ENCODE data around the gene ZNF710.

DNA sequence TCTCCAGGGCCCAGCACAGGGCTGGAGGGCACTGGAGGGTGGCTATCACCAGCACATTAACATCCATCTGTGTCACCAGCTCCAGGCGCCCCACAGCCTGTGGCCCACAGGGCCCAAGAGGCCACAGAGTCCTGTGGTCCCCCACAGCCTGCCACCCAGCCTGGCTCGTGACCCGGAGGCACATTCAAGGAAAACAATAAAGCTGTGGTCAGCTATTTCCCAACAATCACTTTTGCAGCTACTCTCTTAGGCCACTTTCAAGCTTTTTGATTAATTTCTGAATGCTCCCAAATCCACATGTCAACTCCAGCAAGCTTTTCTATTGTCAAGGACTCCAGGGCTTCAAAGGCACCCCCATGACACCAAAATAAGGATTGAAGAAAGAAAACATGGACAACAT lies 84.4 kb downstream of the ZNF710 start:
- TF ChIP-seq FOXJ3 (CRISPR knock-in tag; IDR thresholded peaks at IDR 0.05) (no peak), ZFX (CRISPR knock-in tag; IDR thresholded peaks at IDR 0.05) (no peak), ATF7 (IDR thresholded peaks at IDR 0.05) (no peak), FOXM1 (IDR thresholded peaks at IDR 0.05; ENCODE audit: low read depth) (no peak), FOXM1 (CRISPR knock-in tag; IDR thresholded peaks at IDR 0.05; ENCODE audit: low read depth) (no peak)

Data from K562 (cell line).